BE2C (cell line): ENCODE data around the gene RPS6KA5.
"Not testable (repeated sequence)": the region's sequence is repeated elsewhere in the genome, so short reads cannot be mapped to it uniquely, and the experiment has no call there.

Experiments
- DNase-seq: peaks from one replicate; pipeline ENCODE4 v3.0.0-alpha.2; 2020
- H3K27me3 ChIP-seq: fragments of 250-450 bp; sonication (Bioruptor Pico); 2 replicates; pipeline ENCODE4 v1.5.1; 2020; ENCODE audit warnings: mild to moderate bottlenecking
- H3K36me3 ChIP-seq: fragments of 250-450 bp; sonication (Bioruptor Pico); 2 replicates; pipeline ENCODE4 v1.5.1; 2020; ENCODE audit warnings: mild to moderate bottlenecking
- H3K4me1 ChIP-seq: fragments of 250-450 bp; sonication (Bioruptor Pico); 2 replicates; pipeline ENCODE4 v1.5.1; 2020
- H3K4me3 ChIP-seq: 2 replicates; pipeline ENCODE4 v1.5.1; 2011; ENCODE audit warnings: low read depth, low read length
- H3K9me3 ChIP-seq: fragments of 250-450 bp; sonication (Bioruptor Pico); 2 replicates; pipeline ENCODE4 v1.5.1; 2020
- TF ChIP-seq, protein P1 (sequence below): IDR thresholded peaks from 2 replicates; pipeline ENCODE4 v1.5.1; 2012; ENCODE audit warnings: mild to moderate bottlenecking, low read depth, low read length

RPS6KA5 gene

DNA sequence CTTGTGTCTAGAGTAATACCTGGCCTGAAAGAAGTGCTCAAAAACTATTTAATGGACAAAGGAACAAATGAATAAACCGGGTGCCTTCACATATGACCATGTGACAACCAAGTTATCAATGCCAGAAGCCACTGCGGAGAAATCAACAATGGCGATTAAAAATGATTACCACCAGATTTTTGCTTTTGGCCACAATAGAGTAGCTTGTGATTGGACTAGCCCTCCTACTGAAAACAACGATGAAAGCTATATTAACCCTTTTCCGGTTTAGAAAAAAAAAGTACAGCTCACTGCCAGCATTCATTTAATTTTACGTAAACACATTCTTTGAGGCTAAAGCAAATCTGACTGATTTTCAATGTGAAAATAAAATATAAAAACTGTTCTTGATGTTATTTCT, 202.6 kb downstream of the RPS6KA5 start:
- H3K9me3 ChIP-seq, result no peaks in the 10 kb centered on the region
- DNase-seq, result no peak
- H3K4me3 ChIP-seq, result no peak overlapping the region

DNA sequence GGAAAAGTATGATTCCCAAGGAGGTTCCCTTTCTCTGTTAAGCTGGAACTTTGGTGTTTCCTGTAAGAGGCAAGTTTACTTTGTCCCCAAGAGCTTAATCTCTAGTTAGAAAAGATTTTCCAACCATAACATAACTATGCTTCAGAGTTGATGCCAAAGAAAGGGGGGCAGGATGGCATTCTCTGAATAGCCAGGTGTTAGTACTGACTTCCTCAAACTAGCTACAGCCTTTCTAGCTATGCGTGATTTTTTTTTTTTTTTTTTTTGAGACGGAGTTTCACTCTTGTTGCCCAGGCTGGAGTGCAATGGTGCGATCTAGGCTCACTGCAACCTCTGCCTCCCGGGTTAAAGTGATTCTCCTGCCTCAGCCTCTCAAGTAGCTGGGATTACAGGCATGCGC, 204.3 kb downstream of the RPS6KA5 start:
- H3K4me3 ChIP-seq, DNase-seq, H3K36me3 ChIP-seq, H3K4me1 ChIP-seq, H3K27me3 ChIP-seq, H3K9me3 ChIP-seq: not testable (repeated sequence)

More for the DNA sequence above, 202.6 kb downstream of the RPS6KA5 start:
- no peaks in the 10 kb centered on the region for H3K36me3 ChIP-seq
- no peaks in the 10 kb centered on the region for H3K4me1 ChIP-seq
- no peaks in the 10 kb centered on the region for H3K27me3 ChIP-seq
- TF ChIP-seq, protein P1, sequence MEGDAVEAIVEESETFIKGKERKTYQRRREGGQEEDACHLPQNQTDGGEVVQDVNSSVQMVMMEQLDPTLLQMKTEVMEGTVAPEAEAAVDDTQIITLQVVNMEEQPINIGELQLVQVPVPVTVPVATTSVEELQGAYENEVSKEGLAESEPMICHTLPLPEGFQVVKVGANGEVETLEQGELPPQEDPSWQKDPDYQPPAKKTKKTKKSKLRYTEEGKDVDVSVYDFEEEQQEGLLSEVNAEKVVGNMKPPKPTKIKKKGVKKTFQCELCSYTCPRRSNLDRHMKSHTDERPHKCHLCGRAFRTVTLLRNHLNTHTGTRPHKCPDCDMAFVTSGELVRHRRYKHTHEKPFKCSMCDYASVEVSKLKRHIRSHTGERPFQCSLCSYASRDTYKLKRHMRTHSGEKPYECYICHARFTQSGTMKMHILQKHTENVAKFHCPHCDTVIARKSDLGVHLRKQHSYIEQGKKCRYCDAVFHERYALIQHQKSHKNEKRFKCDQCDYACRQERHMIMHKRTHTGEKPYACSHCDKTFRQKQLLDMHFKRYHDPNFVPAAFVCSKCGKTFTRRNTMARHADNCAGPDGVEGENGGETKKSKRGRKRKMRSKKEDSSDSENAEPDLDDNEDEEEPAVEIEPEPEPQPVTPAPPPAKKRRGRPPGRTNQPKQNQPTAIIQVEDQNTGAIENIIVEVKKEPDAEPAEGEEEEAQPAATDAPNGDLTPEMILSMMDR, result no peak

DNA sequence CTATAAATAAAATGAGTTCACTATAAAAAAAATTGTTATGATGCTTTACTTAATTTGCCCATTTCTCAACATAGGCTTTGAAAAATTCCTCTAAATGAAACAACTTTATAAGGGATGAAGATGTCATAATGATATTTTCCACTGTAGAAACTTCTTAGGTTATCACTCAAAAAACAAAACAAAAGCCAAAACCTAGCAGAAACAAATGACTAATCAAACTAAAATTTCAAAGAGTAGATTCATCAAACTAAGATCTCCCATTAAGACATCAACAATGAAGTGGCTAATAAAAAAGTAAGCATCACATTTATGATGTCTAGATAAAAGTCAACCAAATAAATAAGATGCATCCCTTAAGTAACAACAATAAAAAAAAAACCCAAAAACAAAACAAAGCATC, 207.3 kb downstream of the RPS6KA5 start:
- H3K36me3 ChIP-seq, result no peaks in the 10 kb centered on the region
- no peaks in the 10 kb centered on the region for H3K4me1 ChIP-seq
- no peak for DNase-seq
- H3K9me3 ChIP-seq, result no peaks in the 10 kb centered on the region
- TF ChIP-seq, protein P1, result no peak
- H3K27me3 ChIP-seq, result no peaks in the 10 kb centered on the region
- H3K4me3 ChIP-seq, result no peak overlapping the region

DNA sequence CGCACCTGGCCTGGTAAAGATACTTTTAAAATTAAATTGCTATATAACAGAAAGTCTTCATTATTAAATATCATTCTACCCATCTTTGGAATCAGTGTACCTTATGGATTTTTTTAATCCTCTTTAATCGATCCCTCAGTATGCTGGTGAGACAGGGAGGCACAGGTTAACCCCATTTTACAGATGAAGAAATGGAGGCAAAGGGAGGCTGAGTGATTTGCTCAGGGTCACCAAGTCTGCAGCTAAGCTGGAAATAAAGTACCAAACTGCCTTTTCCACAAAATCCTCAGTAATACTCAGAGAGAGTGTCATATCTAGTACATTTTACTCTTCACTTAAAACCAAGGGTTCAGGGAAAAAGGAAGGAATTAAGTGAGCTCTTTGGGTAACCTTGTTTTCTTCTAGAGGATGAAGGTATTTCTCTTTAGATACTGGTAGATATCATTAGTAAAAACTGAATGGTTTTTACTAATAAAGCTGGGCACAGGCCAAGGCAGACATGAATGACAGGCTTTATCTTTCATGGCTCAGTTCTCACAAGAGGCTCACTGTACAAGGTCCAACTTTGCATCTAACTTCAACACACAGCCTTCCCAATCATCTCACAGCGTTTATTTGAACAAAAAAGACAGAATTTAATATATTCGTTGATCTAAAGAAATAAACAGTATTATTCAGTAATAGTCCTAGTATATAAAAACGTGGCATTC, 209.0 kb downstream of the RPS6KA5 start:
- DNase-seq, result no peak

DNA sequence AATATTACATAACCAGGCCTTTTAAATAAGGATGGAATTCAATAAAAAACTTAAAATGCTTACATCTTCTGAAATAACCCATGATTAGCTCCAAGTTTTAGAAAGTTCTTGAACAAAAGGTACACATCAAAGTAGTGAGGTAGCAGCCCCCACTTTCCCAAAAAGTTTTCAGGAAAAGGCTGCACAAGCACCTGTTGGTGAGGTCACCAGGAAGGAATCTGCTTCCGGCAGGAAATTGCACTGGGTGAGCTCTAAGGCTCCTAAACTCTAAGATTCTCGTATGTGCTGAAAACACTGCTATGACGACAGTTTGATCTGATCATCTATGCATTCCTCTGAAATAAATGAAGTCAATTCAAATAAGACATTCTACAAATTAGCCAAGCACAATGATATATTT, 210.0 kb downstream of the RPS6KA5 start:
- H3K4me1 ChIP-seq, result no peaks in the 10 kb centered on the region
- H3K9me3 ChIP-seq, result no peaks in the 10 kb centered on the region
- DNase-seq, result no peak
- H3K27me3 ChIP-seq, result no peaks in the 10 kb centered on the region
- TF ChIP-seq, protein P1, result no peak
- no peaks in the 10 kb centered on the region for H3K36me3 ChIP-seq
- H3K4me3 ChIP-seq, result no peak overlapping the region

More for the DNA sequence above, 209.0 kb downstream of the RPS6KA5 start:
- no peaks in the 10 kb centered on the region for H3K9me3 ChIP-seq
- no peaks in the 10 kb centered on the region for H3K27me3 ChIP-seq
- no peaks in the 10 kb centered on the region for H3K36me3 ChIP-seq
- H3K4me3 ChIP-seq, result no peak overlapping the region
- TF ChIP-seq, protein P1, result no peak
- H3K4me1 ChIP-seq, result no peaks in the 10 kb centered on the region

DNA sequence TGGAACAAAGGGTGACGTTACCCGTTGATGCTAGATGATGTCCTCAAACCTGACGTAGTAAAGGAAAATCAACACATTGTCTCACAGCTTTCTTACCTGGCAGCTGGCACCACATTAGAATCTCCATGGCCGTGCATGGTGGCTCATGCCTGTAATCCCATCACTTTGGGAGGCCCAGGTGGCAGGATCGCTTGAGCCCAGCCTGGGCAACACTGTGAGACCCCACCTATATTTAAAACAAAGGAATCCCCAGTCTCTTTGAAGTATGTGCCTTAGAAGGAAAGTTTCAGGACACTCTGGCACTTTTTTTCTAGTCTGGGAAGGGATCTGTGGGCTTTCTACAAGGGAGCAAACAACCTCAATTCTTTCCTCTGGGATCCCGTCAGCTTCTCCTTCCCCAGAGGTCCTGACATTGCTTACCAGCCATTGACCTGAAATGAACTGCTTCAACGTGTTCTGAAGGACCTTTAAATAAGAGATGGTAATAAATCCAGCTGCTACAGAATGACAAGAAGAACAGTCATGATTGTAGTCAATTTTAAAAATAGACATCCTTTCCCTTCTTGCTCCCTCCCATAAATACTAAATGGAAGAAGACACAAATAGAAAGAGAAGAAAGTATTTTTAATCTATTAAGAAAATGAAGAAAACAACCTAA, 210.5 kb downstream of the RPS6KA5 start:
- Histone ChIP-seq H3K4me3 (no peak overlapping the region), H3K4me1 (no peaks in the 10 kb centered on the region), H3K36me3 (no peaks in the 10 kb centered on the region), H3K27me3 (no peaks in the 10 kb centered on the region), H3K9me3 (no peaks in the 10 kb centered on the region)
- TF ChIP-seq, protein P1, result no peak
- DNase-seq, result no peak
